ENCODE data around the gene DYRK1A. TPM values are rescaled to one million over a fixed set of nuclear protein-coding genes. Genes with fewer than 3 reads are reported as not detected.

DYRK1A gene
- total RNA-seq, 1 experiment from 2014 or later, result 49.3 TPM

DNA sequence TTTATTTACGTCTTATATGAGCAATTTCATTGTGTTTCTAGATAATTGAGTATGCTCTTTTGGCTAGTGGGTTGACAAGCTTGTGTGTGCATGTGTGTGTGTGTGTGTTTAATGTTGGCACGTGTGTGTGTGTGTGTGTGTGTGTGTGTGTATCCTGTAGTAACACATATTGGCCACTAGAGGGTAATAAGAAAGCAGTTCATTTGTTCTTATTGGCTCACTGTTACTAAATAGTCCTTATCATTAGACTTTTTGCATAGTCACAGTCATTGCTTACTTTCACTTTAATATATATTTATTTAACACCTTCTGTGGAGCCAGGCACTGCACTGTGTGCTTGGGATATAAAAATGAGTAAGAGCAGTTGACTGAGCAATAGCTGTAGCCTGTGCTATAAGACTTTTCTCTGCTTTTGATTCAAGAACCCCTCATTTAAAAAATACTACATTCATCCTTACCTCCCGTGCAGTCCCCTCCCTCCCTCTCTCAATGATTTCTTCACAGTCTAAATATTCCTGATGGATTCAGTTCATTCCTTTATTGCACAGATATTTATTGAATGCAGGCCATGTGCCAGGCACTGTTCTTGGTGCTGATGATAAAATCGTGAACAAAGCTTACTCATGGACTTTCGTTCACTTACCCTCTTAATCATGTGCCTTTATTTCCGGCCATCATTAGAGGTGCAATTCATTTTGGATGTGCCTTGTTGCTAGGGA, 96.7 kb downstream of the DYRK1A start (continued):
- TF ChIP-seq EZH2 (IDR thresholded peaks at IDR 0.05) (no peak), JUND (IDR thresholded peaks at IDR 0.05) (no peak), SIN3A (IDR thresholded peaks at IDR 0.05; ENCODE audit: low read depth) (no peak), ELF1 (IDR thresholded peaks at IDR 0.05; ENCODE audit: borderline replicate concordance, low read depth) (no peak), POLR2AphosphoS5 (IDR thresholded peaks at IDR 0.05; ENCODE audit: low read depth, low read length) (no peak), RAD21 (IDR thresholded peaks at IDR 0.05; ENCODE audit: low read depth) (peak; percentile 47)
- TF ChIP-seq, protein P1, sequence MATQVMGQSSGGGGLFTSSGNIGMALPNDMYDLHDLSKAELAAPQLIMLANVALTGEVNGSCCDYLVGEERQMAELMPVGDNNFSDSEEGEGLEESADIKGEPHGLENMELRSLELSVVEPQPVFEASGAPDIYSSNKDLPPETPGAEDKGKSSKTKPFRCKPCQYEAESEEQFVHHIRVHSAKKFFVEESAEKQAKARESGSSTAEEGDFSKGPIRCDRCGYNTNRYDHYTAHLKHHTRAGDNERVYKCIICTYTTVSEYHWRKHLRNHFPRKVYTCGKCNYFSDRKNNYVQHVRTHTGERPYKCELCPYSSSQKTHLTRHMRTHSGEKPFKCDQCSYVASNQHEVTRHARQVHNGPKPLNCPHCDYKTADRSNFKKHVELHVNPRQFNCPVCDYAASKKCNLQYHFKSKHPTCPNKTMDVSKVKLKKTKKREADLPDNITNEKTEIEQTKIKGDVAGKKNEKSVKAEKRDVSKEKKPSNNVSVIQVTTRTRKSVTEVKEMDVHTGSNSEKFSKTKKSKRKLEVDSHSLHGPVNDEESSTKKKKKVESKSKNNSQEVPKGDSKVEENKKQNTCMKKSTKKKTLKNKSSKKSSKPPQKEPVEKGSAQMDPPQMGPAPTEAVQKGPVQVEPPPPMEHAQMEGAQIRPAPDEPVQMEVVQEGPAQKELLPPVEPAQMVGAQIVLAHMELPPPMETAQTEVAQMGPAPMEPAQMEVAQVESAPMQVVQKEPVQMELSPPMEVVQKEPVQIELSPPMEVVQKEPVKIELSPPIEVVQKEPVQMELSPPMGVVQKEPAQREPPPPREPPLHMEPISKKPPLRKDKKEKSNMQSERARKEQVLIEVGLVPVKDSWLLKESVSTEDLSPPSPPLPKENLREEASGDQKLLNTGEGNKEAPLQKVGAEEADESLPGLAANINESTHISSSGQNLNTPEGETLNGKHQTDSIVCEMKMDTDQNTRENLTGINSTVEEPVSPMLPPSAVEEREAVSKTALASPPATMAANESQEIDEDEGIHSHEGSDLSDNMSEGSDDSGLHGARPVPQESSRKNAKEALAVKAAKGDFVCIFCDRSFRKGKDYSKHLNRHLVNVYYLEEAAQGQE (IDR thresholded peaks at IDR 0.05; ENCODE audit: low read depth), result no peak
- TF ChIP-seq, protein P2, sequence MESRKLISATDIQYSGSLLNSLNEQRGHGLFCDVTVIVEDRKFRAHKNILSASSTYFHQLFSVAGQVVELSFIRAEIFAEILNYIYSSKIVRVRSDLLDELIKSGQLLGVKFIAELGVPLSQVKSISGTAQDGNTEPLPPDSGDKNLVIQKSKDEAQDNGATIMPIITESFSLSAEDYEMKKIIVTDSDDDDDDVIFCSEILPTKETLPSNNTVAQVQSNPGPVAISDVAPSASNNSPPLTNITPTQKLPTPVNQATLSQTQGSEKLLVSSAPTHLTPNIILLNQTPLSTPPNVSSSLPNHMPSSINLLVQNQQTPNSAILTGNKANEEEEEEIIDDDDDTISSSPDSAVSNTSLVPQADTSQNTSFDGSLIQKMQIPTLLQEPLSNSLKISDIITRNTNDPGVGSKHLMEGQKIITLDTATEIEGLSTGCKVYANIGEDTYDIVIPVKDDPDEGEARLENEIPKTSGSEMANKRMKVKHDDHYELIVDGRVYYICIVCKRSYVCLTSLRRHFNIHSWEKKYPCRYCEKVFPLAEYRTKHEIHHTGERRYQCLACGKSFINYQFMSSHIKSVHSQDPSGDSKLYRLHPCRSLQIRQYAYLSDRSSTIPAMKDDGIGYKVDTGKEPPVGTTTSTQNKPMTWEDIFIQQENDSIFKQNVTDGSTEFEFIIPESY (IDR thresholded peaks at IDR 0.05; ENCODE audit: extremely low read depth, insufficient replicate concordance, low read length), result no peak

DNA sequence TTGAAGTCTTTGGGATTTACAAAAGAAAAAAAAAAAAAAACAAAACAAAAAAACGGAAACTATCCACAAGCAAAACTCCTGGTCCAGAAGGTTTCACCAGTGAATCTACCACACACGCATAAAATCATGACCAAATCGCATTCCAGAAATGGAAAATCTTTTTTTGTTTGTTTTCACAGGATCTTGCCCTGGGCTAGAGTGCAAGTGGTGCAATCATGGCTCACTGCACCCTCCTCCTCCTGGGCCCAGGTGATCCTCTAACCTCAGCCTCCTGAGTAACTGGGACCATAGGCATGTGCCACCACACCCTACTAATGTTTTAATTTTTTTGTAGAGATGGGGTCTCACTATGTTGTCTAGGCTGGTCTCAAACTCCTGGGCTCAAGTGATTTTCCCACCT, 100.5 kb downstream of the DYRK1A start:
- BruUV-seq (replicated peaks), result no TSS peak
- TF ChIP-seq FOSL1 (IDR thresholded peaks at IDR 0.05; ENCODE audit: low read depth) (no peak), RAD21 (IDR thresholded peaks at IDR 0.05; ENCODE audit: low read depth) (no peak), POLR2A (IDR thresholded peaks at IDR 0.05; ENCODE audit: borderline replicate concordance, extremely low read depth, insufficient read depth, insufficient read length) (no peak), EGR1 (IDR thresholded peaks at IDR 0.05; ENCODE audit: low read depth) (no peak), SIN3A (IDR thresholded peaks at IDR 0.05; ENCODE audit: low read depth) (no peak), POLR2AphosphoS5 (IDR thresholded peaks at IDR 0.05; ENCODE audit: low read depth, low read length) (no peak), EZH2phosphoT487 (IDR thresholded peaks at IDR 0.05; ENCODE audit: borderline replicate concordance) (no peak), SRF (IDR thresholded peaks at IDR 0.05; ENCODE audit: low read depth) (no peak)
- TF ChIP-seq, protein P3, sequence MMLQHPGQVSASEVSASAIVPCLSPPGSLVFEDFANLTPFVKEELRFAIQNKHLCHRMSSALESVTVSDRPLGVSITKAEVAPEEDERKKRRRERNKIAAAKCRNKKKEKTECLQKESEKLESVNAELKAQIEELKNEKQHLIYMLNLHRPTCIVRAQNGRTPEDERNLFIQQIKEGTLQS (IDR thresholded peaks at IDR 0.05), result no peak
- TF ChIP-seq, protein P1 (IDR thresholded peaks at IDR 0.05; ENCODE audit: low read depth), result no peak

More for the DNA sequence above, 100.5 kb downstream of the DYRK1A start:
- H4K20me1 ChIP-seq (ENCODE audit: insufficient read depth), result peaks cover 8% of the 10 kb centered on the region; the same call in 1 of the 2 replicates
- ATAC-seq (no peak), DNase-seq (ENCODE audit: low read depth, low spot score) (no peak)
- H3K4me1 ChIP-seq (ENCODE audit: control insufficient read depth in 1 of 2, insufficient read depth in 2 of 2, low read length in 2 of 2), result peaks cover 0 to 3% of the 10 kb centered on the region in 2 experiments; a peak in 1 of 4 replicates
- intact Hi-C loops (cut with micrococcal nuclease), result no loop called here
- no peak overlapping the region for H3K4me2 ChIP-seq (ENCODE audit: low read length)
- ChIA-PET POLR2A (no interaction called here), CTCF (no interaction called here), RAD21 (ENCODE audit: low non-redundant PET in 1 of 2, low total read pairs in 2 of 2, uncharacterized antibody in 2 of 2, unreplicated experiment in 2 of 2) (no interaction called here)
- H3K9me3 ChIP-seq (ENCODE audit: control insufficient read depth in 1 of 2, insufficient read depth in 1 of 2, low read depth in 1 of 2, low read length in 2 of 2), result no peaks in the 10 kb centered on the region
- no peaks in the 10 kb centered on the region for H3K27me3 ChIP-seq (ENCODE audit: insufficient read depth, low read length)
- H3K27ac ChIP-seq (ENCODE audit: low read depth, low read length), result no peak overlapping the region
- H3K4me3 ChIP-seq (replicated peaks in 1 of 2; ENCODE audit: low read depth in 1 of 2, low read length in 2 of 2), result no peak overlapping the region
- no peak overlapping the region for H2AFZ ChIP-seq (ENCODE audit: low read depth, low read length, poor library complexity, severe bottlenecking)
- H3K79me2 ChIP-seq (ENCODE audit: insufficient read depth, low read length), result peaks cover 99% of the 10 kb centered on the region
- no peaks in the 10 kb centered on the region for H3K36me3 ChIP-seq (ENCODE audit: control insufficient read depth in 1 of 2, insufficient read depth in 2 of 2, low read length in 2 of 2)
- H3K9me2 ChIP-seq (ENCODE audit: insufficient read depth), result no peaks in the 10 kb centered on the region
- H3K9ac ChIP-seq (ENCODE audit: low read length), result no peak overlapping the region
